IPS DF 19.7 (cell line): ENCODE data around the gene CCDC85C.

ENCODE experiments used
- DNase-seq: peaks from one replicate; pipeline ENCODE4 v3.0.0-alpha.2; 2013; ENCODE audit warnings: low read depth, low spot score

CCDC85C gene

DNA sequence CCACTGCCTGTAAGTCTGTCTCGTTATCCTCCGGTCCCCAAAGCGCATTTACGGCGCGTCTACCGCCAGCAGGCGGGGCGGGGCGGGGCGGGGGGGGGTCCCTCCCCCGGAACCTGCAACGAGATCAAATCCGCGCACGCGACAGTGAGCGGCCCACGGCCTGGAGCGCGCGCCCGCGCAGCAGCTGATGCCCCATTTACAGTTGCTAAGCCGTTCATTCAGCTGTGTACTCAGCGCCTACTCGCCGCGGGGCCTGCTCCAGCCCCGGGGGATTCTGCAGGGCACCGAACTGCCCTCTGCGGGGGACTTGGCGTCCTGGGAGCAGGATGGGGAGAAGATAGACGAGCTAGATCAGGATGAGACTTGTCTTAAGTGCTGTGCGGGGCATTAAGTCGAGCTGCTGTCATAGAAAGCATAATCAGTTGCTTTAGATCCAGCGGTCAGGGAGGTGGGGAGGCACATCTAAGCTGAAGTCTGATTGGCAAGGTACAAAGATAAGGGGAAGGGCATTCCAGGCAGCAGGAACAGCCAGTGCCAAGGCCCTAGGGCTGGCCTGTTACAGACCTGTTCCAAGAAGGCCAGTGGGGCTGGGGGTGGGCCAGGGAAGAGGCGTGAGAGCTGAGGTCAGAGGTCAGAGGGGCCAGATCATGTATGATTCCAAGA lies 1.4 kb upstream of the CCDC85C start:
- no peak for DNase-seq

DNA sequence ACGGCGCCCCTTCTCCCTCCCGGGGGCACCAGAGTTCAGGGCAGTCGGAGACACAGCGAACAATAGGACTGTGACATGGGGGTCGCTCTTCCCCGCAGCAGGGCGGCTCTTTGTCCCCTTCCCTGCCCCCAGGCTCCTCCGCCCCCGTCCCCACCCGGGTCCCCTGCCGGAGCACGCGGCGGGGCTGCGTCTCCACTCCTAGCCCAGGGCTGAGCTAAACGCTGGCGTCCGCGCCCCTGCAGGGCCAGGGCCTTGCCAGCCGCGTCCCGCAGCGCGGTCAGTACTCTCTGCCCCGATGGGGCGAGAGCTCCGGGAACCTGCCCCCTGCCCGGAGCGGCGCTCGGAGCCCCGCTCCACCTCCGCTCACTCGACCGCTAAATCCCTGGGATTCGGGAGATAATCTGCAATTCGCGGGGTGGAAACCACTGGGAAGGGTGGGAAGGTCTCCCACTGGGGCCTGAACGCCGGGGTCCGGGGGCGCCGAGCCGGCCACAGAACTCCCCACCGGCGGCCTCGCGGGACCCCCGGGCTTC lies 825 bp upstream of the CCDC85C start:
- DNase-seq, result no peak

DNA sequence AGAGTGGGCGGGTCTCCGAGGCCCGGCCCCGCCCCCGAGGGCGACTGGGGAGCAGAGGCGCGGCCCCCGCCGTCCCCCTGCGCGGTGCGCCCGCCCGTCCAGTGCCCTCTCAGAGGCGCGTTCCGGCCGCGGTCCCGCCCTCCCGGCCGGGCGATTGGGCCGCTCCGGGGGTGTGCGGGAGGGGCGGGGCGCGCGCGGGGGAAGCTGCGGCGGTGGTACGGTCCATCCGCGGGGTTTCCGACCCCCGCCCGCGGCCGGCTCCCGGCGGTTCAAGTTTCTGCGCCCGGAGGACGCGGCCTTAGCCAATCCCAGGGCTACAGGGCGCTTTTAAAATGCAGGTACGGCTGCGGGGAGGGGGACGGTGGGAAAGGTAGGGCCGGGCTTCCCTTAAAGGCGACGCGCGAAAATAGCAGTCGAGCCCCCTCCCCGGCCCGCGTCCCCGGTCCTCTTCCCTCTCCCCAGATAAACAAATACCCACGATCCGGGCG lies 315 bp upstream of the CCDC85C start:
- DNase-seq, result peak; percentile 89

DNA sequence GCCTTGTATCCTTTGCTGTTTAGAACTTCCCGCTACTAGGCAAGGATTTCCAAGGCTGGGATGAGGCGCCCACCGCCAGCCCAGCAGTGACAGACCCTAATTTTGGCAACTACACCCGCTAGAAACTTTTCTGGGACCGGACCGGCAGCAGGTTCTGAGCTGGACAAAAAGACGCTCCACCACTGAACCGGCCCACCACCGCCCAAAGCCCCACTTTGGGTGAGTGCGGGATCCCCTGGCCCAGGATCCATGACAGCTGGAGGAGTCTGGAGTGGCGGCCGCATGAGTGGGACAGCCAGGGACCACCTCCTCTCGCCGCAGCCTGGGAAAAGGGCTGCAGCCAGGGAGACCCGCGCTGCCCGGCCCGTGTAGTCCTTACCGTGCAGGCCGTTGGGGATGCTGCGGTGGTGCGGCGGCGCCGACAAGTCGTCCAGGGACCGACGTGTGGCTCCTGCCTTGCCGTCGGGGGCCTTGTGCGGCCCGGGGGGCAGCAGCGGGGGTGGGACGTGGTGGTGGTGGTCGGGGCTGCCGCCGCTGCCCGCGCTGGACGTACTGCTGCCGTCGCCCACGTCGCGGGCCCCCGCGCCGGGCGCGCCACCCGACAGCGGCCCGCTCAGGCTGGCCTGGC lies 1.1 kb downstream of the CCDC85C start:
- no peak for DNase-seq

DNA sequence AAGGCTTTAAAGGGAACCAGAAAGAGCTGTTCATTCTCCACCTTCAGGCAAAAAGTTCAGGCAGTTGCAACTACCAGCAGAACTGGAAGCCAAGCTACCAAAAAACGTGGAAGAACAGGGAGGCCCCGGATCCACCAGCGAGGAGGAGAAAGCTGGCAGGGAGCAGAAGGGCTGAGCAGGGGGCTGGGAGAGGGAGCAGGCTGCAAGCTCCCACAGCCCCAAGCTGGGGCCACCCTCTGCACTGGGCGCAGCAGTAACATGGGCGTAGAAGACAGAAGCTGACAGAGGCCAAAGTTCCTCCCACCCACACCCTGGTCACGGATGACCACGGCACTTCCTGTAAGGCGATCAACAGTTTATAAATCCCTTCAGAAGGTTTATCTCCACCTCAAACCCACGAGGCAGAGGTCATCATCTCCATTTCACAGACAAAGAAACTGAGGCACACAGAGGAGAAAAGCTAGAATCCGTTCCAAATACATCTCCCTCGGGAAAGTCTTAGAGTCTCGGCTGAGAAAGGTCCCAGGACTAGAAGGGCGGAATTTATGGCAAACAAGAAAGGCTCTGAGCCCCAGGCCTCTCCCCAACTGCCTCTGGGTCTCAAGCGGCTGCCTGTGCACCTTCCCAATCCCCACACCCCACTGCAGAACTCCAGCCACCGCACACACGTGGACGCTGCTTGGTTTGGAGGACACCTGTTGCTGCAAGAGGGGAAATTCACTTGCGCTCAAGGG lies 1.8 kb downstream of the CCDC85C start:
- DNase-seq, result no peak

DNA sequence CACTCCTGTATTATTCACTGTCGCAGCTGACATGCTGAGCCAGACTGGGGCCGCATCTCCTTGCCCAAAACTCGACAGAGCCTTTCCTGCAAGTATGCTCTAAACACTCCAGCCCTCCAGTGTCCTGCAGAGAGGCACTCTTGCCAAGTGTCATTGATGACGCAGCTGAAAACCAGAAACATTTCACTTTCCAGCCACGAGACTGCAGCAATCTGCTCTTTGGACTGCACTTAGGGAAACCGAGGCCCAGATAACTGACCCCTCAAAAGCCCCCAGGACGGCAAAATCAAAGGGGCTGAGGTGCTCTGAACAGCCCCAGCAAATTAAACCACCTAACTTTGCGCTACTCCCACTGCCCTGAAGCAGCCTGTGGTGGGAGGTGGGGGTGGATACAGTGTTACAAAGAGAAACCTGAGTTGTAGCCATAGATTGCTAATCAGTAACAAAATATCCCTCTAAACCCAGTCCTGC lies 2.6 kb downstream of the CCDC85C start:
- DNase-seq, result no peak

DNA sequence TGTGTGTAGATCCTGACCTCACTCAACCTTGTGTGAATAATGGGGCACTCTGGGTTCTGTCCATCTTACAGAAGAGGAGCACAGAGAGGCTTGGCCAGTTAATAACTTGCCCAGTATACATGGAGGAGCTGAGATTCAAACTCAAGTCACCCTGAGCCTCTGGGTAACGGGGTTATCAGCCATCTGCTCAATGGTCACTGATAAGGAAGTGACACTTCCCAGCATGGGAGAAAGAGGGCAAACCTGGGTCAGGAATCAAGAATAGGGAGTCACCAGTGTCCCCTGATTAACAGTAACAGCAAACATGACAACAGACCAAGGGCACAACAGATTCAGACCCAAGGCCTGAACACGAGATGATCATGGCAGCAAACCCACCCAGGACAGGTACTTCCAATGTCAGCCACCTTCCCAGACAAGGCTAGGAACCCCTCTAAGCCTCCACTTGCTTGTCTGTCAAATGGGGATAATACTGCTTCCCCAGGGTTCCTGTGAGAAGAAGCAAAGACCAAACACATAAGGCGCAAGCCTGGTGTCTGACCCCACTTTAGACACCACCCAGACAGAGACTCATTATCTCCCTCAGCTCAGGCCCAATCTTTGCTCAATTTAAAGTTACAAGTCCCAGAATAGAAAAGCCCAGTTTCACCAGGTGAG lies 3.6 kb downstream of the CCDC85C start:
- no peak for DNase-seq

DNA sequence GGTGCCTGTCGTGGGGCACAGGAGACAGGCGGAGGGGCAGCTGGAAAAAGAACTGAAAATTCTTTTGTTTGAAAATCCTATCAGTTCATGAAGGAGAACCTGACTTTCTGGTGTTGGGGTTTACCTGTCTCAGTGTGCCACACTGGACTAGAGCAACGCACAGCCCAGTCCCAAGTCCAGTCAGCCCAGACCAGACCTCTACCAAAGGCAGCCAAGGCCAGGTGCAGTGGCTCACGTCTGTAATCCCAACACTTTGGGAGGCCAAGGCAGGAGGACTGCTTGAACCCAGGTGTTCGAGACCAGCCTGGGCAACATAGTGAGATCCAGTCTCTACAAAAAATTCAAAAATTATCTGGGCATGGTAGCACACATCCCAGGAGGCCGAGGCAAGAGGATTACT lies 4.6 kb downstream of the CCDC85C start:
- DNase-seq, result no peak

DNA sequence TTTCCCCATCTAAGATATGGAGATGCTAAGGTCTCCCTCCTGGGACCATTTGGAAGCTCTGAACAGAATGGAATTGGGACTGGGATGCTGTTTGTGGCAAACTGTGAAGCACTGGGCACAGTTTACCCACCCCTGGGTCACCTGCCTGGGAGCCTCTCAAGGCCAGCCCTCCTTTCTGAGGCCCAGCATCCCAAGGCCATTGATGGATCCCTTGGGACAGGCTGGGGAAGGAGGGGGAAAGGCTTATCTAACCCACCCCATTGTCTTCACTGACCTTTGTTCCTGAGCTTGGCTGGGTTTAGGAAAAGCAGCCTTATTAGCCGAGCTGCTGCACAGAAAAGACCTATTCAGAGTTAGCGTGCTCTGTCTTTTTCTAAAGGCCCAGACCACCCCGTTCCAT lies 5.2 kb downstream of the CCDC85C start:
- DNase-seq, result no peak

DNA sequence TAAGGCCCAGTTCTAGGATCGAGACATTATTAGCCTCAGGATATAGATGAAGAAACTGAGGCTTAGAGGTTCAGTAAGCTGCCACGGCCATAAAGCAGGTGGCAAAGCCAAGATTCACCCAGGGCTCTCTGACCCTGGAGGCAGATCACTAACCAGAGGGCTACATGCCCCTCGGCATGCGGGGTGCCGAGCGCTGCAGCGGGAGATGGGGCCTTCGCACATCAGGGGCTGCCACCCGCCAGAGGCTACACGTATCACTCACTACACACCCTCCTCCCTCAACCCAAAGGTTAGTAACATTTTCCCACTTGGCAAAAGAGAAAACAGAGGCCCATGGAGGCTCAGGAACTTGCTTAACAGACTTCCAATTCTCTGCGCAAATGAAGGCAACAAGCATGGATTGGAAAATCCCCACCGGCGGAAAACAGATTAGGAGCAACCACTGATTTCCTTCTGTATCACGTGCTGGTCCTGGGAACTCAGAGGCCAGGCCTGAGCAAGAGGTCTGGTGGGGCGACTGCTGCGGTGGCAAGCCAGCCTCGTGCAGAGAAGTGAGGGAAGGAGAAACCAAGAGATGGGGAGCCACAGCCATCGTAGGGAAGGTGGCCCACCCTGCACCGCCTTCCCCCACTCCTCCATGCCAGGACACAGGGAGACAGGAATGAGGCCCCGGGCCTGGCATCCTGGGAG lies 6.0 kb downstream of the CCDC85C start:
- DNase-seq, result no peak

DNA sequence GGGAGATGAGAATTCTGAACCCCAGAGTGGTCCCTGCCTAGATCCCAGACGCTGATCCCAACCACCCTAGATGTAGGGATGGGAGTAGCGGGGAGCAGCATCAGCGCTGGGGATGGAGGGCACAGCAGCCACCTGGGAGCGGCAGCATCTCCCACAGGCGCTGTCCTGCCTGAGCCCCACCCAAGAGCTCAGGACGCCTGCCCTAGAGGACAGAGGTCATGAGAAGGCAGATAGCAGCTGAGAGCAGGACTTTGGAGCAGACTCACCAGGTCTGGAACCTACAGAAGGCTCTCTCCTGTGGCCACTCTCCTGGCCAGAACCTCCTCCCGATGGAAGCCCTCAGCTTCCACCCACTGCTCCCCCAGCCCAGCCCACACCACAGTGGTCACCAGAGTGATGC lies 7.2 kb downstream of the CCDC85C start:
- DNase-seq, result no peak

DNA sequence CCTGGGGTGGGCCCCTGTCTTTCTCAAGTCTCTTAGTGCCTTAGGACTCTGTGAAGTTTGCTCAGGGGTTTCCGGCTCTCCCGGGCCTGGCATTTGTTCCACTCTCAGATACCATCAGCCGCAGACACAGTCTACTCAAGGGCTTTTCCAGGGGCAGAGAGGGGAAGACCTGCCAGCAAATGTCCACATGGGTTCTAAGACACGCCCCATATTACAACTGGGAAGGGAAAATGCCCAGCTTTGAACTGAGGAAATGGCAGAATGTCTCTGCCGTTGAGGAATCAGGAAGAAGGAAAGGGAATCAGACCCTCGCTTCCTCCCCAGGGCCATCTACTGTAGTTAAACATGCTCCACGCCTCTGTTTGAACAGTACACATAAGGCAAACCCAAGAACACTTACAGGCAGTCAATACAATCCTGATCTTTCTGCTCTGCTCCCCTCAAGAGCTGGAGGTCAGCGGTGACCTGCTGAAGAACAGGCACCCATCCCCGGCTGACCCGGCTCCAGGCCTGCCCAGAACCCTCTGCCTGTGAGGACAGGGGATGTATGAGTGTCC lies 7.9 kb downstream of the CCDC85C start:
- DNase-seq, result no peak

DNA sequence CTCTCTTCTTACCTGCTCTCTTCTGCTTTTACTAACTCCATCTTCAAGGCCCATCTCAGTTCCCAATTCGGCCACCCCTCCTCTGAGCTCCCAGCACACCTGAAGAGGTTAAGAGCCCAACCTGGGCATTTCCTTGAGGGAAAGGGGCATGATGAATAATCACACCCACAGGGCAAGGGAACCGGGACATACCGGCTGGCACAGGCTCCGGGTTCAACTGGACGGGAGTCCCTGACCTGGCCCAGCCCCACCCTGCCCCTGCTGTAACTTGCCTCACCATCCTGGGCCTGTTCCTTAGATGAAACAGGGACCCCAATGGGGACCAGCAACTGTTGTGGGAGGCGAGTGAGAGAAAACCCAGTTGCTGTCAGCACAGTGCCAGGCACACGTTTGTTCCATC lies 8.5 kb downstream of the CCDC85C start:
- no peak for DNase-seq

DNA sequence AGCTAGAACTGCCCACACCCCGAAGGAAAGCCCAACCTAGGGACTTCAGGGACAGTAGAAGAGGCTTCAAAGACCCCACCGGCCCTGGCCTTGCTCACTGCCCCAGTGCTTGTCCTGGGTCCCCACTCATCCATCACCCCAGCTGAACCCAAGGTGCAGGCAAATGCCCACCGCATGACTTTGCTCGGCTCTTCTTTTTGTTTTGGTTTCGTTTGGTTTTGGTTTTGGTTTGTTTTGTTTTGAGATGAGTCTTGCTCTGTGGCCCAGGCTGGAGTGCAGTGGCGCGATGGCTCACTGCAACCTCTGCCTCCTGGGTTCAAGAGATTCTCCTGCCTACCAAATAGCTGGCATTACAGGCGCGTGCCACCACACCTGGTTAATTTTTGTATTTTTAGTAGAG lies 9.0 kb downstream of the CCDC85C start:
- no peak for DNase-seq

DNA sequence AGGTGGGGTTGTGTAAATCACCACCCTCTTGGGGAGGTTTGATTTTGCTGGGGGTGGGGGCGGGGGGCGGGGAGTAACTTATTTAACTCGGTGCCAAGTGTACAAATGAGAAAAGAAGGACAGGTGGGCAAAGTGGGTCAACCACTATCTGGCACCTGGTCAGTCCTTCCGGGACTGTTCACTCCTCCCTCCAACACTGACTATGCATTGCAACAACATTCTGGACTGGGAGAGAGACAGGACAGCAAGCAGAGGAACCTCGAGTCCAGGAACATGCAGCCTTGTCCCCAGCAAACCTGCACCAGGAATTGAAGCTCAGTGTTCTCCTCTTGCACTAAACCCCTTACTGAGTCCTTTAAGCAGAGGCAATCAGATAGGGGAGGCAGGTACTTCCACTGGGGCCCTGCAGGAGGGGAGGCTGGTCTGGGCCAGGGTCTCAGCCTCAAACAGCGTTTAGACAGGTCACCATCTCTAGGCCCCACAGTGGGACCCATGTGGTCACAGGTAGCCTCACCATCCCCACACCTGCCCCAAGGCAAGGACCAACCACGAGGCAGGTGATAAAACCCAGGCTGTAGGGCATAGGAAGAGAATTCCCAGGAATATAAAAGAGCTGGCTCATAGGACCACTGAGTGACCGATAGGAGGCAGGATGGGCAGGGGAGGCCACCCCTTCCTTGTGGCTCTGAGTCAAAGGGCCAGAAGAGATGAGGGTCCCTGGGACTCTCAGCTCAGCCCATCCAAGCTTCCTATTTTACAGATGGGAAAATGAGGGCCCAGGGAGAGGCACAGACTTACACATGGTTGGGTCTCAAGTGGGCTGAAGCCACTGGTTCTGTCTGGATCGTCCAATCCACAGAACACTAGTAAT lies 9.8 kb downstream of the CCDC85C start:
- DNase-seq, result no peak

DNA sequence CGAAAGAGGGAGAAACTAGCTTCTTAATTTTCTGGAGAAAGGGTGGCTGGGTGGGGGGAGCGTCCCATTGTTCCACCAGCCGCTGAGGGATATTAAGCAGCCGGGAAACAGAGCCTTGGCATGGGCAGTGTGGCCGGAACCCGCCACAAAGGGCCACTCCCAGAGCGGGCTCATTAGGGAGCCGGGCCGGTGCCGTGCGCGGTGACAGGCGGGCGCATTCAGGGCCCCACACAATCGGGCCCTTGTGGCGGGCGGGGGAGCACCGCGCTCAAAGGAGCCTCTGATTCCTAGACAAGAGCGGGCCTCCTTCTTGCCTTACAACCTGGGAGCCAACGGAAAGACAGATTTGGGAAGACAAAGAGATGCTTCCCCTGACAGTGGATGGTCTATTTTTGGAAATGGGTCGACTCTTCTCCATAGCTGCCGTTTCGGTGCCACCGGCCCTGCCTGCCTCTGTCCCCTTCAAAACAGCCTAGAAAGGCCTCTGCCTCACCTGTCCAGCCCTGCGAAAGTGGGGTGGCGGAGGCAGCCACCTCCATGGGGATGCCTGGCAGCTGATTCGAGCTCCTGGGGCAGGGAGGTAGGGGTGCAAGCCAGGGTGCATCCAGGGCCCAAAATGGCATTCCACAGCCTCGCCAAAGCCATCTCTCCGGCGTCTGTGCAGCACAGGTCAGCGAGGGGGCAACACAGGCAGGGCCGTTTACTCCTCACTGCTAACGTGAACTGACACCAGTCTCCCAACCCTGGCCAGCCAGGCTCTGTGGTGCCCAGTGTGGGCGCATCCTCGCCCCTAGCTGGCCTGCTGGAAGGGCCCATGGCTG lies 10.9 kb downstream of the CCDC85C start:
- DNase-seq, result no peak

DNA sequence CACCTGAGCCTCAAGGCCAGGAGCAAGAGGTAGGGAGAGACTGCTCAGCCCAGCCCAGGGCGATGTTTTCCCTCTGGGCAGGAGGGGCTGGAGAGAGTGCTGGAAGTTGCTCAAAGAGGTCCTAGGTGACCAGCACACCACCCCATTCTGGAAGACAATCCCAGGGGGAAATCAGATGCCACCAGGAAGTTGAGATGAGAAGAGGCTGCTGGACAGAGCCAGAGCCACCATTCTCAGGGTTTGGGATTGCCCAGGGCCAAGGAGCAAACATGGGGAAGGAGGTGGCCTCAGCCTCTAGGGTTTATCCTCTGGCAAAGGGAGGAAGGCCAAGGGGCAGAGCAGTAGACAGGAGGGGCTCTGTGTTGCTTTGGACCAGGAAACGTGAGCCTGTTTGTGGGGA lies 11.6 kb downstream of the CCDC85C start:
- DNase-seq, result no peak

DNA sequence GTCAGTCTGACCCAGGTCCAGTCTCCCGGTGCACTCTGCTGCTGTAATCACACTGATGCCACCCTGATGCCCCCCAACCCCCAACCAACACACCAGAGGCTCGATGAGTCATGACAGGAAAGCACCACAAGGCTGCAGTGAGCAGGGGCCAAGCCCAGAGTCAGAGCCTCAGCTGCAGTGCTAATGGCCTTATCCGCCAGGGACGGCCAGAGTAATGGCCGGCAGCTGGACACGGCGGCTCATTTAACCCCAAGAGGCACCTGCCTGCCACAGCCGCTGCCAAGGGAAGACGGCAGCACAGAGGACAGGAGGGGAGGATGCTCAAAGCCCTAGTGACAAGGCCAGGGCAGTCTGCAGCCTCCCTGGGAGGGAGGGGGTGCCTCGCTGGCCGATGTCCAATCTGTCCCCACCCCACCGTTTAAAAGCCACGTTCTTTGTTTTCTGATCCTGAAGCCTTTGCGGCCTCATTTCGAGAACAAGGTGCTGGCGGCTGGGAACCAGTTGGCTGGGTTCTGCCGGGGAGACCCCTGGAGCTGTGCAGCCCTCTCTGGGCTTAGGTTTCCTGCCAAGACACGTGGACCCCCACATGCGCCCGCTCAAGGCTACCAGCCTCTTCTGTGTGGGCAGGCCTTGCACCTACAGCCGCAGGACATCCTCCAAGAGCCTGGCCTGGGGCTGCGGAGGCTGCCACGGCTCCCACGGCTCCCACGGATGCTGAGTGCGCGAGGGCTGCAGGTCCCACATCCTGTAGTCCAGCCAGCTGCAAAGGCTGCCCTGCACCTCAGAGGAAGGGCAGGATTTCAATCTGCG lies 13.1 kb downstream of the CCDC85C start:
- no peak for DNase-seq
